Effector CD8-positive, alpha-beta T cell (primary cell): ENCODE measurements around the gene METTL21C.

Source experiments
- DNase-seq: peaks from one replicate; lab custom pipeline; 2025; lab: John Stamatoyannopoulos, UW

Gene METTL21C

GRCh38 chr13:102697929-102698648 lies 3.2 kb upstream of the METTL21C start:
- DNase-seq, result no peak

GRCh38 chr13:102697264-102697663 lies 2.4 kb upstream of the METTL21C start:
- no peak for DNase-seq

DNA sequence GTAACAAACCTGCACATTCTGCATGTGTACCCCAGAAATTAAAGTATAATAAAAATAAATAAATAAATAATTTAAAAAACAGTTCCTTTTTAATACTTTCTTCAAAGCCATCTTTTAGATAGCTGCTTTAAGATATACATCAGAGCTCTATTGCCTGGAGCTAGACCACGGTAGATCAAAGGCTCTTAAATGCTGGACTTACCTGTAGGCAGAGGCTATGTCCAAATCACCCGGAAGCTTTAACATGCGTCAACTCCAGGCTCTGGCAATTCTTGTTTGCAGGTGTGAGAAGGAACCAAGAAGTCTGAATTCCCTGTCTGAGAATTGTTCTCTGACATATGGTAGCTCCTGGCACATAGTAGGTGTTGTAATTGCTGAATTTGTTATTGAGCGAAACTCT lies 1.6 kb upstream of the METTL21C start:
- no peak for DNase-seq

- DNase-seq, result no peak
These were observed 1.1 kb downstream of the METTL21C start for GRCh38 chr13:102693776-102694175.

DNA sequence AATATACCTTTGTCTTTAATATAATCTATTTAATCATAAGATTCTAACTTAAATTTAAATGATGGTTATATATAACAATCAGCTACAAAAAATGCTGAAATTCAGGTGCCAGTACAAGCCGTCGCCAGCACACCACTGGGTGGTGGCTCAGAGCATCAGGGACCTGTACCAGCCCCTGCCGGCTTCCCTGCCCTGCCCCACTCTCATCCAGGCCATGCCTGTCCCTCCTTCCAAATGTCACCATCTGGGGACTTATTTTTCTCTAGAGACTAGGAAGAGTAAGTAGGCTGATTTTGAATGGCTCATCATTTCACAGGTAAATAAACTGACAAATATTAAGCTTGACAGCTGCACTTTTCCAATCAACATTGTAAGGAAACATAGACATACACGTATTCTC lies 1.6 kb downstream of the METTL21C start:
- DNase-seq, result no peak

GRCh38 chr13:102692491-102692826 lies 2.4 kb downstream of the METTL21C start:
- DNase-seq, result no peak

GRCh38 chr13:102690883-102691282 lies 4.0 kb downstream of the METTL21C start:
- no peak for DNase-seq

GRCh38 chr13:102688306-102688973 lies 6.4 kb downstream of the METTL21C start:
- DNase-seq, result no peak

GRCh38 chr13:102687520-102687919 lies 7.3 kb downstream of the METTL21C start:
- no peak for DNase-seq

DNA sequence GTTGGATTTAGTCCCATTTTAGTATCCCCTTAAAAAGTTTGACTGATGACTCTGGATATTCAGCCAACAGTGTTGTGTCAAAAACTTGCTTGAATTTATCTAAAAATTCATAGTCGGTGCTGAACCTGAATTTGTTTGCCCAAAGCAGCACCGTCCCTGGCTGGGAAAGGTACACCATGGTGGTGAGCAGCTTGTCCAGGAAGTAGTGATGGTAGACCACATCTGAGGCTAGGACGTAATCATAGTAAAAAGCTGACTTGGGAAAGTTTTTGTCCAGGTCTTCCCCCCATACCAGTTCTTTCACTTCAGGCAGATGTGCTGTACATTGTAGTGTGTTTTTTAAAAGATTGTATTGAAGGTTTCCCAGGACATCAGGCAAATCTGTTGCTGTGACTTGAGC lies 8.8 kb downstream of the METTL21C start:
- DNase-seq, result no peak

- no peak for DNase-seq
These were observed 11.2 kb downstream of the METTL21C start for GRCh38 chr13:102683637-102684036.

DNA sequence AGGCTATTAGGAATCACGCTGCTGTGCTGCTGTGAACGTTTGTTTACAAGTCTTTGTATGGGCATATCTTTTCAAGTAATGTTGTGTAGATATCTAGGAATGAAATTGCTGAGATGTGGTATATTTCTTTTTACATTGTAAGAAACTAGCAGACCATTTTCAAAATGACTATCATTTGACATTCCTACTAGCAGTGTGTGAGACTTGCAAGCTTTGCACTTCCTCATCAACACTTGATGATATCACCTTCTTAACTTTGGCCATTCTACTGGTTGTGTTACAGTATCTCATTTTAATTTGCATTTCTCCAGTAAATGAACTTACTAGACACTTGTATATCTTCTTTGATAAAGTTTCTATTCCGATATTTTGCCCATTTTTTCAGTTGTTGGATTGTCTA lies 12.1 kb downstream of the METTL21C start:
- no peak for DNase-seq

DNA sequence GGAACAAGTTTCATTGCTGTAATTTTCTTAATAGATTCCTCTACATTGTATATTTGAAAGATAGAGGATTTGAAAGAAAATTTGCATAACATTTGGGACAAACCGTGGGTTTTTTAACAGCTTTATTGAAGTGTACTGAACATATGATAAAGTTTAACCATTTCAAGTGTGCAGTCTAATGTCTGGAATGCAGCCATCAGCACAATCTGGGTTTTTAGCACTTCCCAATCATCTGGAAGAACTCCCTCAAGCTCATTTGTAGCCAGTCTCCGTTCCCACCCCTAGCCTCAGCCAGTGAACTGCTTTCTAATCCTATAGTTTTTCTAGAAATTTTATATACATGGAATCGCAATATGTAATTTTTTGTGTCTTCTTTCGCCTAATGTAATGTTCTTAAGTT lies 12.6 kb downstream of the METTL21C start:
- no peak for DNase-seq

DNA sequence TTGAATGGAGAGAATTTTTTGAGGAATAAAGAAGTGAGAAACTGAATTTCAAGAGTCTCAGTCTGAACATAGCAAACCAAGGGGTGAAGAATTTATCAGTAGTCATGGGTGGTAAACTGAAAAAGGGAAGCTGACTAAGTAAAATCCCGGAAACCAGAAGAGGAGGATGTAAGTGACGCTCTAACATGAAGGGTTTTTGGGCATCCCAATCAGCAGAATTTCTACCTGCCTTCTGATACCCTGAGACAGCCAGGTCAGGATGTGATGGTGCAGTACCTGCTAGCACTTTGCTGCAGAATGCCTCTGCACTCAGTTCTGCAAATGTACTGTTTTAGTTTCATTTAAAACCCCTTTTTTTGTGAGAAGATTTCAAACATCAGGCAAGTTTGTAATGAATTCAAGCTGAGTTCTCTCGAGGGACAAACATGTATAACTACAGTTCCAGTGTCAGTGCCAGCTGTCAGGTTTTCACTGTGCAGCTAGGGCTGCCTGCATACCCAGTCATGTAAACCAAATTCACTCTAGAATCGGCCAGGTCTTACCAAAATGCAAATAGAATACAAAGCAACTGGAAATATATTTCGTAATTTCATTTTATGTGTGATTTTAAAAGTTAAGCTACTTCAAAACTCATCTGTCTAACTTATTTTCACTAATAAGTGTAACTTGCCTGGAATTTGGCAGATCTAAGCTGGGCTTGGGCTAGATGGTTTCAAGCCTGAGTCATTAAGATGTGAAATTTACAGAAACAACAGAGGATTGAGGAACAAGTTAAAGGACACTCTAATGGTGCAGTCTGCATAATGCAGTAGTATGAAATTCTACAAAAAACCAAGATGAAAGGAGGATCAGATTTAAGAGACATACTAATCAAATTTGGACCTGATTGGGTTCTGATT lies 13.8 kb downstream of the METTL21C start:
- no peak for DNase-seq

GRCh38 chr13:102680133-102680717 lies 14.6 kb downstream of the METTL21C start:
- no peak for DNase-seq

- no peak for DNase-seq
These were observed 15.3 kb downstream of the METTL21C start for GRCh38 chr13:102679449-102680132.

GRCh38 chr13:102678339-102679107 lies 16.3 kb downstream of the METTL21C start:
- no peak for DNase-seq

- no peak for DNase-seq
These were observed 17.7 kb downstream of the METTL21C start for GRCh38 chr13:102677122-102677521.

GRCh38 chr13:102675115-102675514 lies 19.7 kb downstream of the METTL21C start:
- no peak for DNase-seq

GRCh38 chr13:102670130-102670529 lies 24.7 kb downstream of the METTL21C start:
- no peak for DNase-seq

DNA sequence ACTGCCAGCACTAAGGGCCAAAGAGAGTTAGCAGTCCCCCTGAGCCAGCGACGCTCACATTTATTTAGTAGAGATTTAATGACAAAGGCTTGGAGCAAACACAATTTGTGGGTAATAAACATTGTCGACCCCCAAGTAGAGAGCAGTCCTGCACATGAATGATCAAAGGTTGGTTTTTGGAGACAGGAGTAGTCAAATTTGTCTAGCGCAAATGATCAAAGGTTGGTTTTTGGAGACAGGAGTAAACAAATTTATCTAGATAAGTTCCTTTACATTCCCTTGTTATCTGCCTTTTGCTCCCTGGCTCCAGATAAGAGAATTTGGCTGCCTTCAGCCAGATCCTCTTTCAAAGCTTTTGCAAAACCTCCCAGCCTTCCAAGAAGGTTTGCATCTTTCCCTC lies 26.9 kb downstream of the METTL21C start:
- no peak for DNase-seq
